A673 (cell line): ENCODE results near the gene ITSN2.

Source experiments
- CTCF ChIP-seq: fragments of 300-800, 200-600 bp; sonication (generic); conservative IDR thresholded peaks from 2 replicates; pipeline ENCODE4 v1.5.1; 2017; ENCODE audit warnings: low read depth, mild to moderate bottlenecking, antibody characterized with exemption, low read length, moderate library complexity, mixed read lengths
- EZH2 ChIP-seq: fragments of 200-600 bp; sonication (generic); IDR thresholded peaks from 2 replicates; pipeline ENCODE4 v1.6.1; 2017; ENCODE audit warnings: borderline replicate concordance, low read depth, mild to moderate bottlenecking, mixed read lengths, antibody characterized with exemption, low read length; ENCODE audit not compliant: poor library complexity, severe bottlenecking

- TF ChIP-seq CTCF (no peak), EZH2 (no peak)
These were observed 169.2 kb downstream of the ITSN2 start for GRCh38 chr2:24191156-24191555.
